Stimulated activated CD4-positive, alpha-beta T cell treated with anti-CD3 and anti-CD28 coated beads, Interleukin-1b, Interleukin-23, amount 100 ng/mL, for 1 hour (primary cell): ENCODE results near the gene RSPH1.

ENCODE experiments used
- DNase-seq, 2 donors: peaks; one replicate each; pipeline ENCODE4 v3.0.0-alpha.2; 2020; ENCODE audit warnings: low read depth in 2 of 2

RSPH1 gene

GRCh38 chr21:42448686-42449085, 47.3 kb downstream of the RSPH1 start:
- DNase-seq, result no peak

GRCh38 chr21:42447732-42448131, 48.3 kb downstream of the RSPH1 start:
- DNase-seq, result no peak

GRCh38 chr21:42447182-42447581, 48.8 kb downstream of the RSPH1 start:
- no peak for DNase-seq

GRCh38 chr21:42446531-42446930, 49.5 kb downstream of the RSPH1 start:
- DNase-seq, result no peak

GRCh38 chr21:42445311-42445710, 50.7 kb downstream of the RSPH1 start:
- DNase-seq, result no peak

- no peak for DNase-seq
Observed at GRCh38 chr21:42444745-42445059, 51.3 kb downstream of the RSPH1 start.

- no peak for DNase-seq
Observed at GRCh38 chr21:42443876-42444744, 51.9 kb downstream of the RSPH1 start.

- no peak for DNase-seq
Observed at GRCh38 chr21:42443181-42443785, 52.7 kb downstream of the RSPH1 start.

- no peak for DNase-seq
Observed at GRCh38 chr21:42441963-42442362, 54.1 kb downstream of the RSPH1 start.

GRCh38 chr21:42440187-42440792, 55.7 kb downstream of the RSPH1 start:
- no peak for DNase-seq

GRCh38 chr21:42439284-42440186, 56.5 kb downstream of the RSPH1 start:
- no peak for DNase-seq

GRCh38 chr21:42438316-42439205, 57.5 kb downstream of the RSPH1 start:
- no peak for DNase-seq

- DNase-seq, result no peak
Observed at GRCh38 chr21:42437786-42438185, 58.2 kb downstream of the RSPH1 start.

GRCh38 chr21:42436914-42437313, 59.1 kb downstream of the RSPH1 start:
- no peak for DNase-seq

- no peak for DNase-seq
Observed at GRCh38 chr21:42435833-42436232, 60.2 kb downstream of the RSPH1 start.

GRCh38 chr21:42435401-42435800, 60.6 kb downstream of the RSPH1 start:
- no peak for DNase-seq

- DNase-seq, result no peak
Observed at GRCh38 chr21:42434884-42435283, 61.1 kb downstream of the RSPH1 start.

GRCh38 chr21:42433946-42434551, 62.0 kb downstream of the RSPH1 start:
- no peak for DNase-seq

GRCh38 chr21:42432695-42433094, 63.3 kb downstream of the RSPH1 start:
- DNase-seq, result no peak

- no peak for DNase-seq
Observed at GRCh38 chr21:42431196-42431595, 64.8 kb downstream of the RSPH1 start.

GRCh38 chr21:42430521-42430920, 65.5 kb downstream of the RSPH1 start:
- no peak for DNase-seq
